GM23248 (cell line): ENCODE data around the gene LSS. TPM values are rescaled to one million over a fixed set of nuclear protein-coding genes. Genes with fewer than 3 reads are reported as not detected.
"Not testable (repeated sequence)": the region's sequence is repeated elsewhere in the genome, so short reads cannot be mapped to it uniquely, and the experiment has no call there.

Experiments used
- DNase-seq: peaks from one replicate; pipeline ENCODE4 v3.0.0-alpha.2; 2015
- H2AFZ ChIP-seq: fragments of 200-600 bp; sonication (generic); 2 replicates; pipeline ENCODE4 v1.6.1; 2016; ENCODE audit warnings: antibody characterized with exemption
- H3F3A ChIP-seq: fragments of 200-600 bp; sonication (generic); 2 replicates; pipeline ENCODE4 v1.6.1; 2016; ENCODE audit warnings: mild to moderate bottlenecking, antibody characterized with exemption, mixed run types; ENCODE audit not compliant: insufficient read depth
- H3K27ac ChIP-seq: fragments of 200-600 bp; sonication (generic); 2 replicates; pipeline ENCODE4 v1.5.1; 2016; ENCODE audit warnings: mild to moderate bottlenecking
- H3K27me3 ChIP-seq: fragments of 200-600 bp; sonication (generic); replicated peaks from 2 replicates; pipeline ENCODE4 v1.6.1; 2016; ENCODE audit warnings: mild to moderate bottlenecking; ENCODE audit not compliant: insufficient read depth
- H3K36me3 ChIP-seq: fragments of 200-600 bp; sonication (generic); 2 replicates; pipeline ENCODE4 v1.6.1; 2016; ENCODE audit warnings: low read depth, mild to moderate bottlenecking
- H3K4me1 ChIP-seq: fragments of 200-600 bp; sonication (generic); 2 replicates; pipeline ENCODE4 v1.6.1; 2016; ENCODE audit warnings: mild to moderate bottlenecking; ENCODE audit not compliant: insufficient read depth
- H3K4me2 ChIP-seq: fragments of 200-600 bp; sonication (generic); one replicate; pipeline ENCODE4 v1.6.1; 2016; ENCODE audit warnings: mild to moderate bottlenecking; ENCODE audit not compliant: unreplicated experiment
- H3K4me3 ChIP-seq: fragments of 200-600 bp; sonication (generic); 2 replicates; pipeline ENCODE4 v1.5.1; 2016; ENCODE audit warnings: mild to moderate bottlenecking
- H3K79me2 ChIP-seq: fragments of 200-600 bp; sonication (generic); 2 replicates; pipeline ENCODE4 v1.6.1; 2016; ENCODE audit warnings: mild to moderate bottlenecking; ENCODE audit not compliant: insufficient read depth
- H3K9ac ChIP-seq: fragments of 200-600 bp; sonication (generic); 2 replicates; pipeline ENCODE4 v1.6.1; 2016; ENCODE audit warnings: mild to moderate bottlenecking
- H3K9me2 ChIP-seq: fragments of 200-600 bp; sonication (generic); 2 replicates; pipeline ENCODE4 v1.6.1; 2016; ENCODE audit warnings: mixed run types, mild to moderate bottlenecking, moderate library complexity; ENCODE audit not compliant: insufficient read depth
- H3K9me3 ChIP-seq: fragments of 200-600 bp; sonication (generic); one replicate; pipeline ENCODE4 v1.6.1; 2017; ENCODE audit warnings: low read depth
- H4K20me1 ChIP-seq: fragments of 200-600 bp; sonication (generic); 2 replicates; pipeline ENCODE4 v1.6.0; 2016; ENCODE audit not compliant: insufficient read depth
- EZH2 ChIP-seq: fragments of 200-600 bp; sonication (generic); IDR thresholded peaks from 2 replicates; pipeline ENCODE4 v1.6.1; 2018; ENCODE audit warnings: antibody characterized with exemption, mild to moderate bottlenecking; ENCODE audit not compliant: insufficient read depth, poor library complexity, severe bottlenecking
- EZH2phosphoT487 ChIP-seq: fragments of 200-600 bp; sonication (generic); IDR thresholded peaks from 2 replicates; pipeline ENCODE4 v1.6.1; 2018; ENCODE audit warnings: antibody characterized with exemption, moderate library complexity, mild to moderate bottlenecking, low read depth; ENCODE audit not compliant: insufficient read depth
- WGBS, 2 experiments: methylation state at CpG; one replicate each; pipeline ENCODE4 v1.1.6; 2015 to 2017; ENCODE audit warnings: low lambda C conversion rate in 2 of 2, low coverage in 1 of 2; ENCODE audit errors: missing lambda C conversion rate in 2 of 2; 5-methylcytosine and 5-hydroxymethylcytosine counted together
- in situ Hi-C: fragments of 300-500 bp; cut with MboI; formaldehyde crosslinking; loops from 2 replicates; pipeline ENCODE4 v1.15.0; 2020
- polyA plus RNA-seq: library from polyadenylated mRNA; unstranded; fragments of >200 nt; fragmentation: Nextera tagmentation; extraction: Ambion mirVana; gene quantifications from 2 replicates; pipeline ENCODE4 v1.2.1, GENCODE V29; 2016
- total RNA-seq: library from RNA; depleted of rRNA; stranded (reverse); fragments of >200 nt; shearing (Covaris generic); gene quantifications from 2 replicates; pipeline ENCODE4 v1.2.3, GENCODE V29; 2014

LSS gene
- total and polyA plus RNA-seq, 2 experiments from 2014 or later: 28.0 to 41.1 TPM

DNA sequence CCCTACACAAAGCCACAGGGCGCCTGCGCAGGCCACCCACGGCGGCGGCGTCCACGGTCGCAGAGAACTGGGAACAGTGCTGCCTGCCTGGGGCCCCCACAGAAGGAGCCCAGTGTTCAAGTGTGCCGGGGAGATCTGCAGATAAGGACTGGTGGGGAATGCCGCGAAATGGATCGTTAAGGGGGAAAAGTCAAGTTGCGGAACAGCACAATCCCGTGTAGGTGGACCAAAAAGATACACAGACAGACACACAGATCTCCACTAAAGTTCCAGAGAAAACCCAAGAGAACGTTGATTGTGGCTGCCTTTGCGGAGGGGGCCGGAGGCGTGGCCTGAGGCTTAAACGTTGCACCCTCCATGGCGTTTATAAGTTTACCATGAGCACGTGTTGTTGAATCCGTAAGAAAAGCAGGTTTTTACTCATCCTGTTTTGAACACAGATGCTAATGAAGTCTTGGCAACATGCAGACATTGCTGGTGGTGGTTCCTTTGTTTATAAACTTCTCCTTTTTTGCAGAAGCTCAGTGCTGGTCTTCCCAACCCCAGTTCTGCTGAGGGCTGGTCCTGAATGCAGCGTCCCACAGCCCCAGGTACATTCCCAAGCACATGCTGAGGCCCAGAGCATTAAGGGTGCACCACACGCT is 48.4 kb downstream of the LSS start:
- H3K36me3 ChIP-seq: no peaks in the 10 kb centered on the region
- H2AFZ ChIP-seq: no peak overlapping the region
- H3K9me2 ChIP-seq: no peaks in the 10 kb centered on the region
- no peaks in the 10 kb centered on the region for H3K4me1 ChIP-seq
- H3K79me2 ChIP-seq: no peaks in the 10 kb centered on the region
- H3K4me2 ChIP-seq: no peak overlapping the region
- in situ Hi-C loops: no loop called here
- DNase-seq: no peak
- no peak overlapping the region for H3K4me3 ChIP-seq
- no peak overlapping the region for H3K9ac ChIP-seq
- WGBS, 2 experiments: 89 to 90% methylated on average over 24 of the region's 24 CpGs
- TF ChIP-seq EZH2 (no peak), EZH2phosphoT487 (no peak)
- H3K27ac ChIP-seq: no peak overlapping the region
- no peaks in the 10 kb centered on the region for H3K27me3 ChIP-seq
- peaks cover 12% of the 10 kb centered on the region; the same call in 1 of the 2 replicates for H3F3A ChIP-seq
- no peaks in the 10 kb centered on the region for H3K9me3 ChIP-seq
- no peaks in the 10 kb centered on the region for H4K20me1 ChIP-seq

GRCh38 chr21:46179708-46180078 is 48.9 kb downstream of the LSS start:
- in situ Hi-C loops: no loop called here

DNA sequence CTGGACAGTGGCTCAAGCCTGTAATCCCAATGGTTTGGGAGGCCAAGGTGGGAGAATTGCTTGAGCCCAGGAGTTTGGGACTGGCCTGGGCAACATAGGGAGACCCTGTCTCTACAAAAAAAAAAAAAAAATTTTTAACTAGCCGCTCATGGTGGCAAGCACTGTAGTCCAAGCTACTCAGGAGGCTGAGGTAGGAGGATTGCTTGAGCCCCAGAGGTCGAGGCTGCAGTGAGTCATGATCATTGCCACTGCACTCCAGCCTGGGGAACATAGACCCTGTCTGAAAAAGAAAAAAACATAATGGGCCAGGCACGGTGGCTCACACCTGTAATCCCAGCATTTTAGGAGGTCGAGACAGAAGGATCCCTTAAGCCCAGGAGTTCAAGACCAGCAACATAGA is 49.6 kb downstream of the LSS start:
- Histone ChIP-seq H3K9me2 (no peaks in the 10 kb centered on the region), H2AFZ (no peak overlapping the region), H3F3A (peaks cover 11% of the 10 kb centered on the region; the same call in 1 of the 2 replicates), H3K4me3 (no peak overlapping the region), H4K20me1 (no peaks in the 10 kb centered on the region), H3K9ac (no peak overlapping the region), H3K4me1 (no peaks in the 10 kb centered on the region), H3K79me2 (no peaks in the 10 kb centered on the region), H3K4me2 (no peak overlapping the region), H3K36me3 (no peaks in the 10 kb centered on the region), H3K27me3 (no peaks in the 10 kb centered on the region), H3K9me3 (no peaks in the 10 kb centered on the region), H3K27ac (no peak overlapping the region)
- DNase-seq: no peak
- 86 to 88% methylated on average over 4 of the region's 4 CpGs for WGBS, 2 experiments
- in situ Hi-C loops: no loop called here
- TF ChIP-seq EZH2phosphoT487 (no peak), EZH2 (no peak)

More at GRCh38 chr21:46179708-46180078, 48.9 kb downstream of the LSS start:
- Histone ChIP-seq H3K4me3 (no peak overlapping the region), H3K27ac (no peak overlapping the region), H4K20me1 (no peaks in the 10 kb centered on the region), H2AFZ (no peak overlapping the region), H3K4me2 (no peak overlapping the region), H3K9ac (no peak overlapping the region), H3K4me1 (no peaks in the 10 kb centered on the region), H3K9me2 (no peaks in the 10 kb centered on the region), H3F3A (peaks cover 11% of the 10 kb centered on the region; the same call in 1 of the 2 replicates), H3K79me2 (no peaks in the 10 kb centered on the region), H3K9me3 (no peaks in the 10 kb centered on the region), H3K27me3 (no peaks in the 10 kb centered on the region), H3K36me3 (no peaks in the 10 kb centered on the region)
- no peak for DNase-seq
- WGBS, 2 experiments: 87 to 88% methylated on average over 17 of the region's 17 CpGs
- TF ChIP-seq EZH2phosphoT487 (no peak), EZH2 (no peak)

DNA sequence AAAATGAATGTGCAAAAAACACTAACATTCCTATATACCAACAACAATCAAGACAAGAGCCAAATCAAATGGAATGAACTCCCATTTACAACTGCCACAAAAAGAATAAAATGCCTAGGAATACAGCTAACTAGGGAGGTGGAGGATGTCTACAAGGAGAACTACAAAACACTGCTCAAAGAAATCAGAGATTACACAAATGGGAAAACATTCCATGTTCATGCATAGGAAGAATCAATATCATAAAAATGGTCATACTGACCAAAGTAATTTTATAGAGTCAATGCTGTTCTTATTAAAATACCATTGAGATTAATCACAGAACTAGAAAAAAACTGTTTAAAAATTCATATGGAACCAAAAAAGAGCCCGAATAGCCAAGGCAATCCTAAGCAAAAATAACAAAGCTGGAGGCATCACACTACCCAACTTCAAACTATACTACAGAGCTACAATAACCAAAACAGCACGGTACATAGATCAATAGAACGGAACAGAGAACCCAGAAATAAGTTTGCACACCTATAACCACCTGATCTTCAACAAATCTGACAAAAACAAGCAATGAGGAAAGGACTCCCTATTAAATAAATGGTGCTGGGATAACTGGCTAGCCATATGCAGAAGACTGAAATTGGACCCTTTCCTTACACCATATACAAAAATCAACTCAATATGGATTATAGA is 52.0 kb downstream of the LSS start:
- H3K79me2 ChIP-seq, H3K27me3 ChIP-seq, H3K4me1 ChIP-seq, H2AFZ ChIP-seq, H3K4me3 ChIP-seq, H3K27ac ChIP-seq, DNase-seq, H3K9me3 ChIP-seq, H4K20me1 ChIP-seq, in situ Hi-C loops, H3K9ac ChIP-seq, H3K36me3 ChIP-seq, H3K9me2 ChIP-seq, H3K4me2 ChIP-seq: not testable (repeated sequence)
- H3F3A ChIP-seq: peaks cover 11% of the 10 kb centered on the region; the same call in 1 of the 2 replicates
- WGBS, 2 experiments: 70 to 75% methylated on average over 3 of the region's 3 CpGs
